EL (cell line): ENCODE measurements around the gene IFITM2.
"Not testable (repeated sequence)": the region's sequence is repeated elsewhere in the genome, so short reads cannot be mapped to it uniquely, and the experiment has no call there.

Experiments used
- DNase-seq: peaks from one replicate; pipeline ENCODE4 v3.0.0-alpha.2; 2016

IFITM2 gene

DNA sequence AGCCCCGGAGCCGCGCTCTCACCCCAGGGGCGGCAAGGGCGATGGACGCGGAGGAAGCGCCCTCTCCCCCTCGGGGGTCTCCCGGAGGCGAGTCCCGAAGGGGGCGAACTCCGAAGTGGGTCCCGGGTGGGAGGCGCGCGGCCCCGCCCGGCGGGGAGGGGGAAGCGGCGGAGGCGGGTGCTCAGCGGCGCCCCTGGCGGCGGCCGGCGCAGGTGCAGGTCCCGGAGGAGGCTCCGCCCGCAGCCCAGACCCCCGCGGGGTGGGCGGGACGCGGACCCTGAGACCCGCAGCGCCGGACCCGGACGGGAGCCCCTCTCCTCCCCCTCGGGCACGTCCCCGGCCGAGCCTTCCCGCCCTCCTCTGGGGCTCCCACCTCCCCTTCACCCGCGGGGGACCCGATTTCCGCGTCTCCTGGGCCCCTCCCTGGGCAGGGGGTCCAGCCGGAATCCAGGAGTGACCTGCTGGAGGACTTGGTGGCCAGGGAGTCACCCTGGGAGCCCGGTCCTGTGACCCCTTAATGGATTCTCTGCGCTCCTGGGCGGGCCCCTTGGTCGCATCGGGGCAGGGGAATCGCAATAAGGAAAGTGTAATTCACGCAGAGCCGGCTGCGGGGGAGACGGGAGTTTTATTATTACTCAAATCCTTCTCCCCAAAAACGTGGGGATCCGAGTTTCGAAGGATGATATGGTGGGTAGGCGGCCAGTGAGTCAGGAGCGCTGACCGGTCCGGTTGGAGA is 3.6 kb downstream of the IFITM2 start:
- DNase-seq, result not testable (repeated sequence)

DNA sequence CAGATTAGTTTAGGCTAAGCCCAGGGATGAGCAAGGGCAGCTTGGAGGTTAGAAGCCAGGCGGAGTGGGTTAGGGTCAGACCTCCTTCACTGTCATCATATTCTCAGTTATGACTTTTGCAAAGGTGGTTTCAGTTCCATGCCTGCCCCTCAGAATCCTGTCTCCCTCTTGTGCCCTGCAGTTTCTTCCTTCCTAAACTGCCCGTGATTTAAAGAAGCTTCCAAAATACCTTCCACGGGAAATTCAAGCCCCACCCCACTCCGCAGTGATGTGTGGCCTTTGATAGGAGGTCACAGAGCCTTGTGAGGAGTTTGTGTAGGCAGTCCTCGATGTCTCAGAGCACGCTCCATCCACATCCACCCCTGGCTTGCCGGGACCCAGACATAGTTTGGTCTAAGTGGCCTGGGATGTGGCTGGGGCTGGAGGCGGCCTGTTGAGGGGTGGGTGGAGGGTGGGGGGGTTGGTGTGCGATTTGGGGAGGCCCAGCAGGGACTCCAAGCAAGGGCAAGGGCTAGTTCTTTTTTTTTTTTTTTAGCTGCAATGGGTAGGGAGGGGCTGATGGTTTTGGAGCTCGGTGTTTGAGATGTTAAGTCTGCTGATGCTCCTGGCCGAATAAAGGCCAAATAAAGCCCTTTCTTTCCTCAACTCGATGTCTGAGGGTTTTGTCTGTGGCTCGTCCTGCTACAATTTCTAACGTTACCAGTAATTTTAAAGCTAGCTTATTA is 4.6 kb downstream of the IFITM2 start:
- peak; percentile 34 for DNase-seq

DNA sequence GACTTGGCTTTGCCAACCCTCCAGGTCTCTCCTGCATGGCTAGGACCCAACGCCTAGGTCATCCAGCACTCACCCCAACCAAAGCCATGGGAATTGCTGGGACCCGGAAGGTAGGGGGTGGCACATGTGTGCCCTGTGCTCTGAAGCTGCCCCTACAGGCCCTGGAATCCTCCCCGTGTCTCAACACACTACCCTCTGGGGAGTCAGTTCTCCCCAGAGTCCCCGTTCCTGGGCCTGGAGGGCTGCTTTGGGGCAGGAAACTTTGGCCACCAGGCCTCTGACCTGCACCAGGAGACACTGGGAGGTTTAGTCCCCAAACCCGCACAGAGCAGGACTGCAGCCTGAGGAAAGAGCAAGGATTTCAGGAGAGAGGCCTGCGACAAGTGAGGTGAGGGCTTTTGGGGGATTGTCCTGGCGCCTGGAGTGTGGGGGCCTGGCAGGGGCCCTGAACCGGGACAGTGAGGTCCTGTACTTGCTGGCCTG is 5.7 kb downstream of the IFITM2 start:
- no peak for DNase-seq

DNA sequence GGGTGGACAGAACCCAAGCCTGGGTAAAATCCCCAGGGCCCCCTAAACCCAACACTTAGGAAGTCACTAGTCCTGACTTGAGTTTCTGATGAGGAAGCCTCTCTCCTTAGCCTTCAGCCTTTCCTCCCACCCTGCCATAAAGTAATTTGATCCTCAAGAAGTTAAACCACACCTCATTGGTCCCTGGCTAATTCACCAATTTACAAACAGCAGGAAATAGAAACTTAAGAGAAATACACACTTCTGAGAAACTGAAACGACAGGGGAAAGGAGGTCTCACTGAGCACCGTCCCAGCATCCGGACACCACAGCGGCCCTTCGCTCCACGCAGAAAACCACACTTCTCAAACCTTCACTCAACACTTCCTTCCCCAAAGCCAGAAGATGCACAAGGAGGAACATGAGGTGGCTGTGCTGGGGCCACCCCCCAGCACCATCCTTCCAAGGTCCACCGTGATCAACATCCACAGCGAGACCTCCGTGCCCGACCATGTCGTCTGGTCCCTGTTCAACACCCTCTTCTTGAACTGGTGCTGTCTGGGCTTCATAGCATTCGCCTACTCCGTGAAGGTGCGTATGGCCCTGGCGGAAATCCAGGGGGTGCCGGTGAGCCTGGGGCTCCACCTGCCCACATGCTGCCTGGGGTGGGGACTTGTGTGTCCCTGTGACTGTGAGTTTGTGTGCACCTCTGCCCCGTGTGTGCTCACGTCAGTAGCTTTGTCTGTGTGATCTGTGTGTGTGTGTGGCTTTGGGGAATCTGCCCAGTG is 6.4 kb downstream of the IFITM2 start, which contains the start of gene IFITM1:
IFITM1 (plus strand) TSS at position 254 of the 767 bp plus-strand sequence; CDS start at position 385, 131 bp downstream.
- DNase-seq, result peak; percentile 92

DNA sequence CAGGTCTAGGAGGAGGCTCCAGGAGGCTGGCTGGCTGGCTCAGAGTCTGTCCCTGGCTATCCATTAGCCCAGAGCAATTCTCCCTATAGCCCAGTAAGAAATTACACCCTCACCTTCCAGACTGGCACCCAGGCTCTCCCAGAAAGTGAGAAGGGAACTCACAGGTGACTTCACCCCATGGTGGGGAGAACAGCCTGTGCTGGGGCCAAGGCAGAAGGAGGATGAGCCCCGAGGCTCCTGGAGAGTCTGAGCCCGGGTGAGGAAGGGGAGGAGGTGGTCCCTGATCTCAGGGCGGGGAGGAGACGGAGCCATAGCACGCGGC is 6.9 kb downstream of the IFITM2 start:
- DNase-seq, result not testable (repeated sequence)

DNA sequence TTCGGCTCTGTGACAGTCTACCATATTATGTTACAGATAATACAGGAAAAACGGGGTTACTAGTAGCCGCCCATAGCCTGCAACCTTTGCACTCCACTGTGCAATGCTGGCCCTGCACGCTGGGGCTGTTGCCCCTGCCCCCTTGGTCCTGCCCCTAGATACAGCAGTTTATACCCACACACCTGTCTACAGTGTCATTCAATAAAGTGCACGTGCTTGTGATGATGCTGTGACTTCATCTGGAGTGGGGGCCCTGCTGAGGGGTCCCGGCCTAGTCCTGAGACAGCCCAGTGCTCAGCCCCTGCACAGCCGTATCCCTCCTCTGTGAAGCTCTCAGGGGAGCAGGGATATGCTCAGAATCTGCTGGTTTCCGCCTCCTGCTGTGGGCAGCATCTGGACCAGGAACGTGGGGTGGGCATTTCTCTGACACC is 7.5 kb downstream of the IFITM2 start:
- no peak for DNase-seq

DNA sequence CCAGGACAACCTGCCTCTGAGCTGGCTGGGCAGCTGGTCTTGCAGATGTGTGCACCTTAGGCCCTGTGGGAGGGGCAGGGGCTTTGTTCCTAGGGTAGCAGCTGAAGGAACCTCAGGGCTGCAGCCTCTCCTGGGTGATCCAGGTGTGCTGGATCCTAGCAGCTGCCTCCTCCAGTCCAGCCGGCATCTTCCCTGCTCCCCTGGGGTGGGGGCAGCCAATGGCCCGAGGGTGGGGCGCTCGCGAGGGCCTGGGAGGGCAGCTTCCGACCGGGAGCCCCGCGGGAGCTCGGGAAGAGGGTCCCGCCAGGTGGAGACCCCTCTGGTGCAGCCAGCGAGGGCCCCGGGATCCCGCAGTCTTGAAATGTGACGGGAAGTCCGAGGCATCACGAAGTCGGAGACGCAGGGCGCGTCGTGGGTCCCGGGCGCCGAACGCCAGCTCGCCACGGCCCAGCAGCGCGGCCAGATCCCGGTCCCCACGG is 7.9 kb downstream of the IFITM2 start:
- no peak for DNase-seq

DNA sequence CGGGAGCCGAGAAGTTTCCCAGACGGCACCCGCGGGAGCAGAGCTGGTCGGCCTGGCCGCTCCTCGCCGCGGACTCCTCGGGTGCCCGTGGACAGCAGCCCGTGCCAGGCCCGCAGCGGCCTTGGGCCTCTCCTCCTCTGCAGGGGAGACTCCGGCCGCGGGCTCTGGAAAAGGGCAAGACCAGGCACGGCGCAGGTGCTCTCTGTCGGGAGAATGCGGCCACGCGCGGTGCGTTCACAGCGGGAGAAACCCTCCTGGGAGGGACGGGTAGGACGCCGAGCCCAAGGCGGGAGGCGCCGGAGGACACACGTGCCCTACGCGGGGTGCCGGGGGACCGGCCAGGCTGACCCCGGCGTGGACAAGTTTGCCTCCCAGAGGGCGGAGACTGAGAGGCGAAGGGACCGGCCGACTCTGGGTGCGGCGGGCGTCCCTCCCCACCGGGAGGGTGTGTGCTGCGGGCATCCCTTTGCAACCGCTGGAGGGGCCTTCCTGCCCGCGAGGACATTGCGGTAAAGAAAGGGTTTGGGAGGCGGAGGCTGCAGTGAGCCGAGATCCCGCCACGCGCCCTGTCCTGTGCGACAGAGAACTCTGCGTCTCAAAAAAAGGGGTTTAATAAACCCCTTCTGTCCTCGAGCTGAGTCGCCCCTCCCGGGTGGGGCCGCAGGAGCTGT is 8.6 kb downstream of the IFITM2 start:
- peak; percentile 36 for DNase-seq

DNA sequence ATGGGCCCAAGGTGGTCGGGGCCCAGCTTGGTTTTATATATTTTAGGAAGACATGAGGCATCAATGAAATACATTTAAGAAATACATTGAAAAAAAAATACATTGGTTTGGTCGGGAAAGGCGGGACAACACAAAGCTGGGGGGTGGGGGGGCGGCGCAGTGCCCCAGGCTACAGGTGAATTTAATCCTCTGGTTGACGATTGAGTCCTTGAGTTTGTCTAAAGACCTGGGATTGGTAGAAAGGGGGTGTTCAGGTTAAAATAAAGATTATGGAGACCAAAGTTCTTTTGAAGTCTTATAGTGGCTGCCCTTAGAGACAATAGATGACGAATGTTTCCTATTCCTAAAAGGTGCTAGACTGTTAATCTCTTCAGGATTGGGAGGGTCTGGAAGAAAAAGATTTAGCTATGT is 9.3 kb downstream of the IFITM2 start:
- peak; percentile 25 for DNase-seq

DNA sequence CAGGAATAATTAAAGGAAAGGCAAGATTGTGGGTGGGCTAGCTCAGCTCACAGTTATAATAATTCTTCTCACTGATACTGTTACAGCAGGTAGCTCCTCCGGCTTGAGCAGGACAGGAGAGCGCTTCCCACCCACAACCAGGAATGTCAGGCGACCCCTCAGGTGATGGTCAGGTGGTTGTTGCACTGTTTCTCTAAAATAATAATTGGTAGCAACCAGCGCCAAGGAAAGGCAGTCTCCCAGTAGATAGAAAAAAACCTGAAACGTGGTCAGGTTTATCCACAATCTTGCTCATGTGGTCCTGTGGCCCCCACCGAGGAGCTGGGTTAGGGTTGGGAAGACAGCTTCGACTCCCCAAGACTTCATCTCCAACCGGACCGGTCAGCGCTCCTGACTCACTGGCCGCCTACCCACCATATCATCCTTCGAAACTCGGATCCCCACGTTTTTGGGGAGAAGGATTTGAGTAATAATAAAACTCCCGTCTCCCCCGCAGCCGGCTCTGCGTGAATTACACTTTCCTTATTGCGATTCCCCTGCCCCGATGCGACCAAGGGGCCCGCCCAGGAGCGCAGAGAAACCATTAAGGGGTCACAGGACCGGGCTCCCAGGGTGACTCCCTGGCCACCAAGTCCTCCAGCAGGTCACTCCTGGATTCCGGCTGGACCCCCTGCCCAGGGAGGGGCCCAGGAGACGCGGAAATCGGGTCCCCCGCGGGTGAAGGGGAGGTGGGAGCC is 10.2 kb downstream of the IFITM2 start:
- DNase-seq, result peak; percentile 48

DNA sequence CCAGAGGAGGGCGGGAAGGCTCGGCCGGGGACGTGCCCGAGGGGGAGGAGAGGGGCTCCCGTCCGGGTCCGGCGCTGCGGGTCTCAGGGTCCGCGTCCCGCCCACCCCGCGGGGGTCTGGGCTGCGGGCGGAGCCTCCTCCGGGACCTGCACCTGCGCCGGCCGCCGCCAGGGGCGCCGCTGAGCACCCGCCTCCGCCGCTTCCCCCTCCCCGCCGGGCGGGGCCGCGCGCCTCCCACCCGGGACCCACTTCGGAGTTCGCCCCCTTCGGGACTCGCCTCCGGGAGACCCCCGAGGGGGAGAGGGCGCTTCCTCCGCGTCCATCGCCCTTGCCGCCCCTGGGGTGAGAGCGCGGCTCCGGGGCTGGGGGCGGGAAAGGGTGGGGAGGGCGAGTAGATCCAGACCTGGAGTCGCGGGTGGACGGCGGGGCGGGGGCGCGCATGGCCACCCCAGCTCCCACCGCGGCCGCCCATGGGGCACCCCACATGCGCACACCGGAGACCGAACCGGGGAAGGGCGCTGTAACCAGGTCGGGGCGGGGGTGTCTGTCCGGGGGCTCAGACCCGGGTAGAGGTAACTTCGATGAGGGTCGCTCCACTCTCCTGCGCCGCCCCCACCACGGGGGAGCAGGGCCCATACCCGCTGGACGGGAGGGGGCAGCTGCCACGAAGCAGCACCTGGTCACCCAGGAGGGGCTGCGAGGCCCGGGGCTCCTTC is 10.9 kb downstream of the IFITM2 start:
- DNase-seq, result not testable (repeated sequence)

DNA sequence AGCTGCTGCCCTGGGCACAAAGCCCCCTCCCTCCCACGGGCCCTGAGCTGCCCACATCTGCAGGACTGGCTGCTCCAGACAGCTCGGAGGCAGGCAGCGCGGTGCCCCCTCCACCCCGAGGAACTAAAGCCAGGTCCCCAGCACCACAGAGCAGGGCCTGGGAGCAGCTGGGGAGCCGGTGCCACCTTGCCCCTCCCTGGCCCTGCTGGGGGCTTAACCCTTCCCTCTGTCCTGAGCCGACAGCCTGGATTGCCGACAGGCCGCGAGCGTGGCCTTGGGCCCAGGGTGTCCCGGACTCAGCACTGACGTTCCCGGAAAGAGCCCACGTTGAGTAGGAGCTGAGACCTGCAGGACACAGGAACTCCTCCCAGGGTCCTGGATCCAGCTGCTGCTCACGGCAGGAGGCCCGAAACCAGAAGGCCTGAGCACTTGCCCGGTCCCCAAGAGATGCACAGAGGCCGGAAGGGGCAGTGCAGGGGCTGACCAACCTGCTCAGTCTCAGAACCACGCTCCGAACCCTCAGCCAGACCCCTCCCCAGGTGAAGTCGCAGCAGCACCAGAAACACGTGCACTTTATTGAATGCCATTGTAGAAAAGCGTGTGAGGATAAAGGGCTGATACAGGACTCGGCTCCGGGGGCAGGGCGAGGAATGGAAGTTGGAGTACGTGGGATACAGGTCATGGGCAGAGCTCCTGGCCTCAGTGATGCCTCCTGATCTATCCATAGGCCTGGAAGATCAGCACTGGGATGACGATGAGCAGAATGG is 11.7 kb downstream of the IFITM2 start:
- DNase-seq, result peak; percentile 47

DNA sequence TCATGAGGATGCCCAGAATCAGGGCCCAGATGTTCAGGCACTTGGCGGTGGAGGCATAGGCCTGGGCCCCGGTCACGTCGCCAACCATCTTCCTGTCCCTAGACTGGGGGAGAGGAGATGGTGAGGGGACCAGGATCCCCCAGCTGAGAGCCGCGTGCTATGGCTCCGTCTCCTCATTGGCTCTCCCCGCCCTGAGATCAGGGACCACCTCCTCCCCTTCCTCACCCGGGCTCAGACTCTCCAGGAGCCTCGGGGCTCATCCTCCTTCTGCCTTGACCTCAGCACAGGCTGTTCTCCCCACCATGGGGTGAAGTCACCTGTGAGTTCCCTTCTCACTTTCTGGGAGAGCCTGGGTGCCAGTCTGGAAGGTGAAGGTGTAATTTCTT is 12.3 kb downstream of the IFITM2 start:
- peak; percentile 27 for DNase-seq

DNA sequence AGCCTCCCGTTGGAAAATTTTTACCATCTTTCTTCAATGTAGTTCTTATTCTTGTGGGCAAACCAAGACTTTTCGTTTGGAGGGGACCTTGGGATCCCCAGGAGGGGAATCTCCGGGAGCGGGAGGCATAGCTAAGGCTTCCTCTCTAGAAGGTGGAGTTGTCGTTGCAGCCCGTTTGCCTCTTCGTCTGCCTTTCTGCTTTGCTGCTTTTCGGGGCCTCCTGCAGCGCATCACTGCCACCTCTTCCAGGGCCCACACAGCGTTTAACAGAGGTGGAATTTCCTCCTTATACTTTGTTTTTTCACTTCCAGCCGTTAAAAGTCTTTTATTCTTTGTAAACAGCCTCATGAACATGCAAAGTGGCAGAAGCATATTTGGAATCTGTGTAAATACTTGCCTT is 16.5 kb downstream of the IFITM2 start:
- DNase-seq, result no peak

DNA sequence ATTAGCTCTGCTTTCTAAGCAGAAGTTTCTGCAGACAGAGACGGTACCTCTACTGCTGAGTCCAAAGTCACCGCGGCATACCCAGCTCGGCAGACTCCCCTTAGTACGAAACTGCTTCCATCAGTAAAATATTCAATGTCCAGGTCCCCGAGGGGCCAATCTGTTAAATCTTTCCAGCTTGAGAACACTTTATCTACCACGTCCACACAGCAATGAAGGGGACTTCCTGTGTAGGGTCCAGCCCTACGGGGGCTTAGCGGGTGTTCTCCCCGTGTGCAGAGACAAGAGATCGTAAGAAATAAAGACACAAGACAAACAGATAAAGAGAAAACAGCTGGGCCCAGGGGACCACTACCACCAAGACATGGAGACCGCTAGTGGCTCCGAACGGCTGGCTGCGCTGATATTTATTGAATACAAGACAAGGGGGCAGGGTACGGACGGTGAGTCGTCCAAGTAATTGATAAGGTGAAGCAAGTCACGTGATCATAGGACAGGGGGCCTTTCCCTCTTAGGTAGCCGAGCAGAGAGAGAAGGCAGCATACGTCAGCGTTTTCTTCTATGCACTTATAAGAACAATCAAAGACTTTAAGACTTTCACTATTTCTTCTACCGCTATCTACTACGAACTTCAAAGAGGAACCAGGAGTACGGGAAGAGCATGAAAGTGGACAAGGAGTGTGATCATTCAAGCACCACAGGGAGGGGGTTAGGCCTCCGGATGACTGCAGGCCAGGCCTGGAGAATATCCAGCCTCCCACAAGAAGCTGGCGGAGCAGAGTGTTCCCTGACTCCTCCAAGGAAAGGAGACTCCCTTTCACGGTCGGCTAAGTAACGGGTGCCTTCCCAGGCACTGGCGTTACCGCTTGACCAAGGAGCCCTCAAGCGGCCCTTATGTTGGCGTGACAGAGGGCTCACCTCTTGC is 17.2 kb downstream of the IFITM2 start:
- not testable (repeated sequence) for DNase-seq

DNA sequence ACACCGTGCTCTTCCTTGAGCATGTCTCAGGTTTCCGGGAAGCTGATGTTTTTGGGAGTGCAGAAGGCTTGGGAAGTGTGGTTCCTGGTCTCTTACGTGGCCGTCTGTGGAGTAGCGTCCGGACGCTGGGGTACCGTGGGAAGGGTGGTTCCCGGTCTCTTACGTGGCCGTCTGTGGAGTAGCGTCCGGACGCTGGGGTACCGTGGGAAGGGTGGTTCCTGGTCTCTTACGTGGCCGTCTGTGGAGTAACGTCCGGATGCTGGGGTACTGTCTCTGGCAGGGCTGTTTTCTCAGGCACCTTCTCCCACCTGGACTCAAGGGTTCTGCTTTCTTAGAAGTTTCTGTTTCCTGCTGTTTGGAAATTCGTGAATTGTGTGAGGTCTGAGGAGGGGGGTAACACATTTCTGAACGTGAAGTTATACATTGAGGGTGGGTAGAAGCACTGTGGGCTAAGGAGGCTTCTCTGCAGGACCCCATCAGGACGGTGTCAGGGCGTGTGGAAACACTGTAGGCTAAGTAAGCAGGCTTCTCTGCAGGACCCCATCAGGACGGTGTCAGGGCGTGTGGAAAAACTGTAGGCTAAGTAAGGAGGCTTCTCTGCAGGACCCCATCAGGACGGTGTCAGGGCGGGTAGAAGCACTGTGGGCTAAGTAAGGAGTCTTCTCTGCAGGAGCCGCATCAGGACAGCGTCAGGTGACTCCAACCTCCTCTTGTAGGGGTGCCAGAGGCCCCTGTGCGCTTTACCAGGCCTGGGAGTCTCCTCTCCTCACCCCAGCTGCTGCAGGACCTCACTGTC is 18.4 kb downstream of the IFITM2 start:
- no peak for DNase-seq

DNA sequence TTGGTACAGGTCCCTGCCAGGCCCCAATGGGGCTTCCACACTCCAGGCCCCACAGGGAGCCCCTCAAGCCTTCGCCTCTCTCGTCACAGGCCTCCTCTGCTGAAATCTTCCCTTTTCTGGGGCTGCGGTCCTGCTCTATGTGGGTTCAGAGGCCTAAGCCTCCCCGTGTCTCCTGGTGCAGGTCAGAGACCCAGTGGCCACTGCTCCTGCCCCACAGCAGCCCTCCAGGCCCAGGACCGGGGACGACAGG is 18.9 kb downstream of the IFITM2 start:
- DNase-seq, result no peak

DNA sequence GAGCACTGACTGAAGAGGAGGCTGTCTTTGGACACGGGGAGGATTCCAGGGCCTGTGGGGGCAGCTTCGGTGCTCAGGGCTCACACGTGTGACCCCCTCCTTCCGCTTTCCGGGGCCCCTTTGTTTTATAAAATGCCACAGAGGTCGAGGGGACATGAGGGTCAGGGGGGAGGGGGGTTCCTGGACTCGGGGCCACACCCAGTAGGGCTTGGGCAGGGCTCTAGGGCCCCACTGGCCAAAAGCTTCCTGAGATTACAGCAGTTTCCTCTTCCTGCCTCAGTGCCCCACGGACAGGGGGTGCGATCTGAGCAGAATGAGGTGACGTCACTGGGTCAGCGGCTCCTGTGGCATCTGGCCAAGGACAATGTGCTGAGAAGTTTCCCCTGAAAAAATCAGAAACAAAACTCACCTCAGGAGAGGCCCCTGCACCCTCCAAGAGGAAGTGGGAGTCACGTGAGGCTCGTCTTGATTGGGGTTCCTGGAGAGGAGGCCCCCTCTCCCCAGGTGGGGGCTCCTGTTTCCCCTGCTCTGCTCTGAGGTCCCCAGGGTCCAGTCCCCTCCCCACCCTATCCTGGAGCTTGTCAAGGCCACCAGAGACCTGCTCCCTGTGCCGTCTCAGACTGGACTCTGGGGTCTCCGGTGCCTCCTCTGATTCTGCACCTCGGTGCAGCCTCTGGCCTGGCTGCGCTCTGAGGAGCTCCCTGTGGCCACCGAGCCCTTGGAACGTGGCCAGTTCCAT is 19.4 kb downstream of the IFITM2 start:
- peak; percentile 55 for DNase-seq
